GM18907 (cell line): Measurements from ENCODE around the gene RNF220.
"Not testable (repeated sequence)": the region's sequence is repeated elsewhere in the genome, so short reads cannot be mapped to it uniquely, and the experiment has no call there.

Experiments used
- ATAC-seq: cut with Tn5 transposase; IDR thresholded peaks from one replicate; pipeline ENCODE4 v1.9.1; 2021; ENCODE audit warnings: mild to moderate bottlenecking, moderate library complexity; ENCODE audit not compliant: unreplicated experiment

Gene RNF220

GRCh38 chr1:44545961-44546360, 140.9 kb downstream of the RNF220 start:
- ATAC-seq: no peak

GRCh38 chr1:44546403-44547053, 141.5 kb downstream of the RNF220 start:
- ATAC-seq: no peak

- ATAC-seq: no peak
Measured at GRCh38 chr1:44547361-44547760, 142.3 kb downstream of the RNF220 start.

GRCh38 chr1:44547837-44548236, 142.8 kb downstream of the RNF220 start:
- no peak for ATAC-seq

- no peak for ATAC-seq
Measured at GRCh38 chr1:44549510-44549909, 144.5 kb downstream of the RNF220 start.

- ATAC-seq: no peak
Measured at GRCh38 chr1:44553127-44553758, 148.2 kb downstream of the RNF220 start.

- ATAC-seq: no peak
Measured at GRCh38 chr1:44553771-44554170, 148.7 kb downstream of the RNF220 start.

GRCh38 chr1:44554706-44555105, 149.7 kb downstream of the RNF220 start:
- no peak for ATAC-seq

- ATAC-seq: no peak
Measured at GRCh38 chr1:44557778-44558177, 152.7 kb downstream of the RNF220 start.

GRCh38 chr1:44558883-44559282, 153.8 kb downstream of the RNF220 start:
- ATAC-seq: no peak

GRCh38 chr1:44559330-44559729, 154.3 kb downstream of the RNF220 start:
- ATAC-seq: no peak

- no peak for ATAC-seq
Measured at GRCh38 chr1:44559913-44560312, 154.9 kb downstream of the RNF220 start.

GRCh38 chr1:44560696-44561095, 155.6 kb downstream of the RNF220 start:
- not testable (repeated sequence) for ATAC-seq

GRCh38 chr1:44565259-44565750, 160.2 kb downstream of the RNF220 start:
- ATAC-seq: no peak

- no peak for ATAC-seq
Measured at GRCh38 chr1:44565833-44566232, 160.8 kb downstream of the RNF220 start.

GRCh38 chr1:44566281-44567046, 161.4 kb downstream of the RNF220 start:
- no peak for ATAC-seq

- ATAC-seq: no peak
Measured at GRCh38 chr1:44568128-44568900, 163.3 kb downstream of the RNF220 start.

GRCh38 chr1:44569491-44569890, 164.4 kb downstream of the RNF220 start:
- ATAC-seq: no peak

GRCh38 chr1:44571712-44572571, 166.9 kb downstream of the RNF220 start:
- ATAC-seq: no peak

GRCh38 chr1:44572572-44572879, 167.5 kb downstream of the RNF220 start:
- no peak for ATAC-seq
